ENCODE data around the gene ARG1.

DNA sequence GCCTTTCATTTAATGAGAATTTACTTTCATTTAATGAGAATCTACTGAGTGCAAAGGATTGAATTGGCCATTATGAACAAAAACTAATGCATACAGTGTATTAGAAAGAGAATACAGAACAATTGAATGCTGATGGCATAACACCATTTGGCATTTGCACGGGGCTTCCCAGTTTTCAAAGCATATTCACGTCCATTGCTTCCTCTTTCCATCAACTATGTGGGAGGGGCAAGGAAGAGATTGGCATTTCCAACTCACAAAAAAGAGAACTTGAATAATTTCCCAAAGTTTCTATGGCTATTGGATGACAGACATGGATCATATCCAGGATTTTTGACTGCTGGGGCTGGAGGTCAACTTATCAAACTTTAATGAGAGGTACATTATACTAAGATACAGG is 23.2 kb upstream of the ARG1 start:
- TF ChIP-seq, protein P1, sequence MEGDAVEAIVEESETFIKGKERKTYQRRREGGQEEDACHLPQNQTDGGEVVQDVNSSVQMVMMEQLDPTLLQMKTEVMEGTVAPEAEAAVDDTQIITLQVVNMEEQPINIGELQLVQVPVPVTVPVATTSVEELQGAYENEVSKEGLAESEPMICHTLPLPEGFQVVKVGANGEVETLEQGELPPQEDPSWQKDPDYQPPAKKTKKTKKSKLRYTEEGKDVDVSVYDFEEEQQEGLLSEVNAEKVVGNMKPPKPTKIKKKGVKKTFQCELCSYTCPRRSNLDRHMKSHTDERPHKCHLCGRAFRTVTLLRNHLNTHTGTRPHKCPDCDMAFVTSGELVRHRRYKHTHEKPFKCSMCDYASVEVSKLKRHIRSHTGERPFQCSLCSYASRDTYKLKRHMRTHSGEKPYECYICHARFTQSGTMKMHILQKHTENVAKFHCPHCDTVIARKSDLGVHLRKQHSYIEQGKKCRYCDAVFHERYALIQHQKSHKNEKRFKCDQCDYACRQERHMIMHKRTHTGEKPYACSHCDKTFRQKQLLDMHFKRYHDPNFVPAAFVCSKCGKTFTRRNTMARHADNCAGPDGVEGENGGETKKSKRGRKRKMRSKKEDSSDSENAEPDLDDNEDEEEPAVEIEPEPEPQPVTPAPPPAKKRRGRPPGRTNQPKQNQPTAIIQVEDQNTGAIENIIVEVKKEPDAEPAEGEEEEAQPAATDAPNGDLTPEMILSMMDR (IDR thresholded peaks at IDR 0.05; ENCODE audit: low read depth, low read length) = no peak
- TF ChIP-seq EZH2phosphoT487 (IDR thresholded peaks at IDR 0.05; ENCODE audit: low read depth) = no peak

Measured in OCI-LY3 (cell line).